Measurements from ENCODE around the gene BLOC1S1.

The BLOC1S1 gene

GRCh38 chr12:55715833-55716581, at the start of gene BLOC1S1:
Gene BLOC1S1, plus strand, starts transcription at chr12:55716046. Its CDS starts 6 bp downstream, at chr12:55716052.
- DNase-seq: peak; percentile 91

- no peak for DNase-seq
Observed at GRCh38 chr12:55666508-55666907, 49.3 kb upstream of the BLOC1S1 start.

- no peak for DNase-seq
Observed at GRCh38 chr12:55670276-55670675, 45.6 kb upstream of the BLOC1S1 start.

- DNase-seq: no peak
Observed at GRCh38 chr12:55671746-55672145, 44.1 kb upstream of the BLOC1S1 start.

GRCh38 chr12:55673638-55674037, 42.2 kb upstream of the BLOC1S1 start:
- no peak for DNase-seq

- DNase-seq: no peak
Observed at GRCh38 chr12:55675666-55676065, 40.2 kb upstream of the BLOC1S1 start.

- DNase-seq: no peak
Observed at GRCh38 chr12:55676707-55677106, 39.1 kb upstream of the BLOC1S1 start.

GRCh38 chr12:55679691-55680090, 36.2 kb upstream of the BLOC1S1 start:
- DNase-seq: no peak

- DNase-seq: peak; percentile 5 to 11
Observed at GRCh38 chr12:55681142-55682077, 34.4 kb upstream of the BLOC1S1 start.

GRCh38 chr12:55682087-55682796, 33.6 kb upstream of the BLOC1S1 start:
- no peak for DNase-seq

- DNase-seq: no peak
Observed at GRCh38 chr12:55683676-55684075, 32.2 kb upstream of the BLOC1S1 start.

- no peak for DNase-seq
Observed at GRCh38 chr12:55684761-55685370, 31.0 kb upstream of the BLOC1S1 start.

GRCh38 chr12:55685671-55686070, 30.2 kb upstream of the BLOC1S1 start:
- no peak for DNase-seq

- DNase-seq: no peak
Observed at GRCh38 chr12:55686366-55687010, 29.4 kb upstream of the BLOC1S1 start.

GRCh38 chr12:55687746-55688145, 28.1 kb upstream of the BLOC1S1 start:
- DNase-seq: no peak

GRCh38 chr12:55688716-55689655, 26.9 kb upstream of the BLOC1S1 start:
- DNase-seq: no peak

GRCh38 chr12:55692631-55693322, 23.1 kb upstream of the BLOC1S1 start:
- no peak for DNase-seq

- DNase-seq: no peak
Observed at GRCh38 chr12:55693323-55694187, 22.3 kb upstream of the BLOC1S1 start.

- DNase-seq: no peak
Observed at GRCh38 chr12:55694188-55694515, 21.7 kb upstream of the BLOC1S1 start.

GRCh38 chr12:55694651-55695050, 21.2 kb upstream of the BLOC1S1 start:
- no peak for DNase-seq
